Upper lobe of left lung (tissue), 6 donors: ENCODE measurements around the gene SAXO1. TPM values are rescaled to one million over a fixed set of nuclear protein-coding genes. Genes with fewer than 3 reads are reported as not detected.

Experiments
- ATAC-seq, 2 donors: fragments of 200-7000 bp; cut with Tn5 transposase; one replicate each; pipeline ENCODE4 v1.9.1; 2022; ENCODE audit warnings: mild to moderate bottlenecking in 2 of 2, moderate library complexity in 2 of 2; ENCODE audit not compliant: low FRiP score in 2 of 2
- DNase-seq, 2 donors: peaks; one replicate each; pipeline ENCODE4 v3.0.0-alpha.2; 2019 to 2020
- H3K27ac ChIP-seq, 4 donors: fragments of 200-600 bp; sonication (generic); one replicate each; pipeline ENCODE4 v1.5.1; 2016 to 2019
- H3K27me3 ChIP-seq, 4 donors: fragments of 200-600 bp; sonication (generic); one replicate each; pipeline ENCODE4 v1.5.1; 2017 to 2019
- H3K36me3 ChIP-seq, 4 donors: fragments of 200-600 bp; sonication (generic); one replicate each; pipeline ENCODE4 v1.5.1; 2016 to 2019
- H3K4me1 ChIP-seq, 4 donors: fragments of 200-600 bp; sonication (generic); one replicate each; pipeline ENCODE4 v1.5.1; 2018 to 2019
- H3K4me3 ChIP-seq, 4 donors: fragments of 200-600 bp; sonication (generic); one replicate each; pipeline ENCODE4 v1.5.1; 2017 to 2019; ENCODE audit warnings: mild to moderate bottlenecking in 2 of 4, moderate library complexity in 1 of 4
- H3K9me3 ChIP-seq, 4 donors: fragments of 200-600 bp; sonication (generic); one replicate each; pipeline ENCODE4 v1.5.1; 2018 to 2019
- CTCF ChIP-seq, 6 experiments: fragments of 450-650 bp in 4 of 6; fragments of 200-600 bp in 2 of 6; sonication (generic) in 2 of 6; IDR thresholded peaks; one replicate each; pipeline ENCODE4 v1.5.1; 2016 to 2019; ENCODE audit warnings: antibody characterized with exemption in 6 of 6
- EP300 ChIP-seq, 4 donors: sonication (generic); formaldehyde crosslinking; IDR thresholded peaks; one replicate each; pipeline ENCODE4 v1.5.1; 2017; ENCODE audit warnings: antibody characterized with exemption in 4 of 4, control low read depth in 2 of 4
- POLR2A ChIP-seq, 4 donors: fragments of 450-650 bp; IDR thresholded peaks; one replicate each; pipeline ENCODE4 v1.5.1; 2016 to 2017; ENCODE audit warnings: antibody characterized with exemption in 4 of 4, mild to moderate bottlenecking in 2 of 4
- POLR2AphosphoS5 ChIP-seq, 2 donors: sonication (generic); formaldehyde crosslinking; IDR thresholded peaks; one replicate each; pipeline ENCODE4 v1.5.1; 2017; ENCODE audit warnings: antibody characterized with exemption in 2 of 2
- WGBS, 2 donors: methylation state at CpG; one replicate each; pipeline ENCODE4 v1.1.5; 2017 to 2018; 5-methylcytosine and 5-hydroxymethylcytosine counted together
- total RNA-seq, 6 donors: library from RNA; depleted of rRNA in 4 of 6; stranded (reverse); fragments of >200 nt in 4 of 6; gene quantifications; one replicate each; pipeline versions ENCODE4 v1.1.0 to v1.2.1, GENCODE V29; 2016 to 2021
- donor health status: DM: no; HTN: no; CAD: no; lungs with moderate emphysema.
- donor health status: DM: no; HTN: yes; CAD: no; lungs with severe emphysema.

Gene SAXO1
- total RNA-seq, 6 donors from 2014 or later, result under 0.01 to 0.22 (median 0.05) TPM; not detected in 2

- no peak for ATAC-seq
- TF ChIP-seq CTCF (IDR thresholded peaks at IDR 0.05), result no peak
- TF ChIP-seq POLR2A (IDR thresholded peaks at IDR 0.05), result no peak
- TF ChIP-seq POLR2AphosphoS5 (IDR thresholded peaks at IDR 0.05), result no peak
- TF ChIP-seq EP300 (IDR thresholded peaks at IDR 0.05), result no peak
- 84 to 97% methylated on average over 7 to 9 of the region's 9 CpGs for WGBS, 2 donors
- Histone ChIP-seq H3K27me3 (no peaks in the 10 kb centered on the region), H3K27ac (no peak overlapping the region), H3K4me3 (no peak overlapping the region), H3K36me3 (no peaks in the 10 kb centered on the region), H3K4me1 (no peaks in the 10 kb centered on the region), H3K9me3 (peaks cover 0 to 5% (median 0%) of the 10 kb centered on the region in 4 donors)
- no peak for DNase-seq
Measured at GRCh38 chr9:18905883-18906629, 127.0 kb downstream of the SAXO1 start.

DNA sequence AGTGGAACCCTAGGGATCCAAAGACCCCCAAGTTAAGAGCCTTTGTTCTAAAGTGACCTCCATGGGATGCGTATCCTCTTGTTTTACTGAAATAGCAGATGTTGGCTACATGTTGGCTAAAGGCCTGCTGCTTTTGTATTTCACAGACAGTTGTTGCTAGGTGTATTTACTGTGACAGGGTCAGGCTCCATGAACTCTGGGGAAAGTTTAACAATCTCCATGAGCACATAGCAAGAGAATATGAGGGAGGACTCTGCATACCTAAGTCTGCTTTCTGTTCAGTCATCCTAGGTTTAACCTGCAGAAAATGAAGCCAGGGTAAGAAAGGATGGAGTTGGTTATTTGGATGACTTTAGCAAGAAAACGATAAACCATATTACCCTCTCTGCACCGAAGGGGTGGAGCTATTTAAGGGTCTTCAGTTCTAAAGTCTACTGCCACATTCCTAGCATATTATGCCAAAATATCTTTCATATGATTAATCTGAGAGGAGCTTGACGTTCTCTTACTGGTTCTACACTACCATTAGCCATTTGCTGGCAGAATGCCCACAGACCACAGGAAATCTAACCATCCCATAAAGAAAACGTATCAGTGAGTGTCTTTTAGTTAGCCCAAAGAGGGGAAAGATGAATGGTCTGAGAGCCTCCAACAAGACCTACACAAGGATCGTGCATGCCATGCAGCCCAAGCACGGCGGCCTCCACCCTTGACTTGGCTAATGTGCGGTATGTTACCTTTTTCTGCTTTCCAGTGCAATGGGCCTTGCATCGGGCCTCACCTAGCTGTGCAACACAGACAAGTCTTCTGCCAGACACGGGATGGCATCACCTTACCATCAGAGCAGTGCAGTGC lies 127.8 kb downstream of the SAXO1 start:
- Histone ChIP-seq H3K4me3 (no peak overlapping the region), H3K9me3 (peaks cover 0 to 5% (median 0%) of the 10 kb centered on the region in 4 donors), H3K4me1 (no peaks in the 10 kb centered on the region), H3K27ac (no peak overlapping the region), H3K27me3 (no peaks in the 10 kb centered on the region), H3K36me3 (no peaks in the 10 kb centered on the region)
- 84 to 94% methylated on average over 10 to 11 of the region's 11 CpGs for WGBS, 2 donors
- DNase-seq, result peak in 1 of 2 donors; percentile 18
- no peak for TF ChIP-seq CTCF (IDR thresholded peaks at IDR 0.05)
- TF ChIP-seq EP300 (IDR thresholded peaks at IDR 0.05), result no peak
- TF ChIP-seq POLR2AphosphoS5 (IDR thresholded peaks at IDR 0.05), result no peak
- no peak for TF ChIP-seq POLR2A (IDR thresholded peaks at IDR 0.05)
- ATAC-seq, result no peak

DNA sequence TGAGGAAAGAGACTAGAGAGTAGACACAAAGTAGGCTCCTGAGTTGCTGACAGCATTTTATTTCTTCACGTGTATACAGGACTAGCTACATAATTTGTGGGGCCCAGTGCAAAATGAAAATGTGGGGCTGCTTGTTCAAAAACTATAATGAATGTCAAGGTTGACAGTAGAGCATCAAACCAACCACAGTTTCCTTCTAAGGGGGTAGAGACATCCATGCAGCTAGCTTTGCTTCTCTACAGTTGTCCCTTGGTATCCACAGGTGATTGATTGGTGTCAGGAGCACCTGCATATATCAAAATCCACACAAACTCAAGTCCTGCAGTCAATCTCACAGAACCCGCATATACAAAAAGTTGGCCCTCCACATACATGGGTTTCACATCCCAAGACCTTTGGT lies 129.6 kb downstream of the SAXO1 start:
- no peaks in the 10 kb centered on the region for H3K27me3 ChIP-seq
- H3K4me3 ChIP-seq, result no peak overlapping the region
- H3K27ac ChIP-seq, result no peak overlapping the region
- H3K36me3 ChIP-seq, result no peaks in the 10 kb centered on the region
- peaks cover 0 to 5% (median 0%) of the 10 kb centered on the region in 4 donors for H3K9me3 ChIP-seq
- 96 to 98% methylated on average over 2 of the region's 2 CpGs for WGBS, 2 donors
- ATAC-seq (no peak), DNase-seq (no peak)
- H3K4me1 ChIP-seq, result no peaks in the 10 kb centered on the region
- TF ChIP-seq POLR2A (IDR thresholded peaks at IDR 0.05), result no peak
- TF ChIP-seq CTCF (IDR thresholded peaks at IDR 0.05), result no peak
- no peak for TF ChIP-seq EP300 (IDR thresholded peaks at IDR 0.05)
- TF ChIP-seq POLR2AphosphoS5 (IDR thresholded peaks at IDR 0.05), result no peak

GRCh38 chr9:18896531-18897179 lies 136.4 kb downstream of the SAXO1 start:
- TF ChIP-seq EP300 (IDR thresholded peaks at IDR 0.05) (no peak), POLR2A (IDR thresholded peaks at IDR 0.05) (no peak), CTCF (IDR thresholded peaks at IDR 0.05) (no peak), POLR2AphosphoS5 (IDR thresholded peaks at IDR 0.05) (no peak)
- Histone ChIP-seq H3K27me3 (no peaks in the 10 kb centered on the region), H3K9me3 (peaks cover 4 to 23% (median 13%) of the 10 kb centered on the region in 4 donors), H3K27ac (no peak overlapping the region), H3K36me3 (no peaks in the 10 kb centered on the region), H3K4me1 (no peaks in the 10 kb centered on the region), H3K4me3 (no peak overlapping the region)
- 93% methylated on average over 2 of the region's 2 CpGs; no CpG with 5 or more reads in 1 of the 2 donors for WGBS, 2 donors
- ATAC-seq (no peak), DNase-seq (no peak)
